Transverse colon (tissue), 4 donors: ENCODE measurements around the gene TMEM97. TPM values are rescaled to one million over a fixed set of nuclear protein-coding genes. Genes with fewer than 3 reads are reported as not detected.

Experiments
- DNase-seq: peaks from one replicate; pipeline ENCODE4 v3.0.0-alpha.2; 2019
- H3K27ac ChIP-seq, 4 donors: fragments of 200-600 bp; sonication (generic); 2 replicates each; pipeline ENCODE4 v1.5.1; 2016 to 2018; ENCODE audit warnings: inconsistent platforms in 4 of 4
- H3K27me3 ChIP-seq: fragments of 200-600 bp; sonication (generic); 2 replicates; pipeline ENCODE4 v1.5.1; 2017; ENCODE audit warnings: inconsistent platforms
- H3K36me3 ChIP-seq, 4 donors: fragments of 200-600 bp; sonication (generic); 2 replicates each; pipeline ENCODE4 v1.5.1; 2017 to 2019; ENCODE audit warnings: inconsistent platforms in 4 of 4
- H3K4me1 ChIP-seq, 4 donors: fragments of 200-600 bp; sonication (generic); 2 replicates each; pipeline ENCODE4 v1.5.1; 2017 to 2020; ENCODE audit warnings: inconsistent platforms in 4 of 4
- H3K4me3 ChIP-seq, 4 donors: fragments of 200-600 bp; sonication (generic); 1 replicate in 1 of 4; 2 replicates in 3 of 4; pipeline versions ENCODE4 v1.5.1 to v1.6.1; 2017 to 2019; ENCODE audit warnings: inconsistent platforms in 4 of 4
- H3K9me3 ChIP-seq, 2 donors: fragments of 200-600 bp; sonication (generic); 2 replicates each; pipeline ENCODE4 v1.5.1; 2017 to 2019; ENCODE audit warnings: inconsistent platforms in 2 of 2
- EP300 ChIP-seq: sonication (generic); formaldehyde crosslinking; IDR thresholded peaks from one replicate; pipeline ENCODE4 v1.6.1; 2017; ENCODE audit warnings: antibody characterized with exemption, low read depth
- POLR2A ChIP-seq: fragments of 450-650 bp; IDR thresholded peaks from one replicate; pipeline ENCODE4 v1.6.1; 2016; ENCODE audit warnings: antibody characterized with exemption, mild to moderate bottlenecking, moderate library complexity
- POLR2AphosphoS5 ChIP-seq, 3 donors: sonication (generic); formaldehyde crosslinking; IDR thresholded peaks; one replicate each; pipeline ENCODE4 v1.6.1; 2016; ENCODE audit warnings: antibody characterized with exemption in 3 of 3
- WGBS, 2 donors: methylation state at CpG; one replicate each; pipeline ENCODE4 v1.1.5; 2018; ENCODE audit warnings: low coverage in 1 of 2; 5-methylcytosine and 5-hydroxymethylcytosine counted together
- in situ Hi-C, 4 donors: fragments of 200-750 bp; cut with MboI; loops; one replicate each; pipeline versions ENCODE4 v1.15.0 to v1.15.1; 2017; ENCODE audit warnings: low sequenced_read_pairs in 3 of 4, low pct_ligation_motif_present in 1 of 4, low pct_unique_long_range_greater_than_20kb in 1 of 4
- intact Hi-C: fragments of 100-400 bp; cut with DNase I; formaldehyde crosslinking; loops from one replicate; pipeline ENCODE4 v1.15.1; 2023; ENCODE audit warnings: low total_unique reads
- total RNA-seq, 4 donors: library from RNA; depleted of rRNA; stranded (reverse); fragments of >200 nt; gene quantifications; one replicate each; pipeline ENCODE4 v1.1.0, GENCODE V29; 2016
- TF ChIP-seq, protein P1 (sequence below), 5 experiments: fragments of 200-600 bp in 3 of 5; fragments of 450-650 bp in 2 of 5; sonication (generic) in 3 of 5; IDR thresholded peaks; 1 replicate in 2 of 5; 2 replicates in 3 of 5; pipeline ENCODE4 v1.5.1; 2016 to 2017; ENCODE audit warnings: antibody characterized with exemption in 5 of 5, inconsistent platforms in 3 of 5, mild to moderate bottlenecking in 2 of 5, moderate library complexity in 1 of 5

Gene TMEM97
- total RNA-seq, 4 donors from 2014 or later = 4.5 to 57.7 (median 8.9) TPM; not detected in 1

DNA sequence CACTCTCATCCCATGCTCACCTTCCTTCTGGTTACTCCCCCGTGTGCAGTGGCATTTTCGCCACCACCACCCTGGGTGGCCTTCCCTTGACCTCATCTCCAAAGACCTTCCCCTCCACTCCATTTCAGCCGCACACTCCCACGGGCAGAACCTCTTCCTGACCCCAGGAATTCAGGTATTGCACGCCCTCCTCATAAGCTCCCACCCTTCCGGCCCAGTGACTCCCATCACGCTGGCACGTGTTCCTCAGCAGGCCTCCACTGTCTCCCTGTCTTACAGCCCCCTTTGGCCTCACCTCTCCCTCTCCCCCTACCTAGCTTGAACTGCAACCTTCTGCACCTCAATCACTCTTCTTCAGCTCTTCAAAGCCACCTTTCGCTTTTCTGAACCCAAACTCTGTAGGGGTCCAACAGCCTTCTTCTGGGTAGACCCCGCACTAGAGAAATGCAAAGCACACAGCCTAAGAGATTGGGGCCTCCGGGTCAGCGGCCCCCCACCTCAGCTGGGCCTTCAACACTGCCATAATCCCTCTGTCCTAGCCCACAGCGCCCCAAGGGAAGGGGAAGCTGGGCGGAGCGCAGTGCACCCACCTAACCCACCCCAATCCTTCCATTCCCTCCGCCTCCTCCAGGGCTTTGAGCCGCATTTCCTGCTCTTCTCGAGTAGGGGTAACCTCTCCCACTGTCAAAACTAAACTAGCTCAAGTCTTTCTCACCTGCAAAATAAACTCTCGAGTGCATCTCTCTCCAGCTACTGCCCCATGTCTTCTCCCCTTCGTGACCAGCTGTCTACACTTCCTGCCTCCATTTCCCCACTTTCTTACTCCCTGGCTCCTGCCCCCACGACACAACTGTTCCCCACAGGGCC is 1.7 kb upstream of the TMEM97 start:
- Histone ChIP-seq H3K4me1 (peaks cover 7 to 23% (median 19%) of the 10 kb centered on the region in 4 donors), H3K36me3 (no peaks in the 10 kb centered on the region), H3K27ac (no peak overlapping the region), H3K27me3 (no peaks in the 10 kb centered on the region), H3K4me3 (no peak overlapping the region), H3K9me3 (no peaks in the 10 kb centered on the region)
- in situ Hi-C loops = no loop called here
- DNase-seq = no peak
- TF ChIP-seq EP300 (no peak), POLR2AphosphoS5 (IDR thresholded peaks at IDR 0.05) (no peak), POLR2A (no peak)
- TF ChIP-seq, protein P1, sequence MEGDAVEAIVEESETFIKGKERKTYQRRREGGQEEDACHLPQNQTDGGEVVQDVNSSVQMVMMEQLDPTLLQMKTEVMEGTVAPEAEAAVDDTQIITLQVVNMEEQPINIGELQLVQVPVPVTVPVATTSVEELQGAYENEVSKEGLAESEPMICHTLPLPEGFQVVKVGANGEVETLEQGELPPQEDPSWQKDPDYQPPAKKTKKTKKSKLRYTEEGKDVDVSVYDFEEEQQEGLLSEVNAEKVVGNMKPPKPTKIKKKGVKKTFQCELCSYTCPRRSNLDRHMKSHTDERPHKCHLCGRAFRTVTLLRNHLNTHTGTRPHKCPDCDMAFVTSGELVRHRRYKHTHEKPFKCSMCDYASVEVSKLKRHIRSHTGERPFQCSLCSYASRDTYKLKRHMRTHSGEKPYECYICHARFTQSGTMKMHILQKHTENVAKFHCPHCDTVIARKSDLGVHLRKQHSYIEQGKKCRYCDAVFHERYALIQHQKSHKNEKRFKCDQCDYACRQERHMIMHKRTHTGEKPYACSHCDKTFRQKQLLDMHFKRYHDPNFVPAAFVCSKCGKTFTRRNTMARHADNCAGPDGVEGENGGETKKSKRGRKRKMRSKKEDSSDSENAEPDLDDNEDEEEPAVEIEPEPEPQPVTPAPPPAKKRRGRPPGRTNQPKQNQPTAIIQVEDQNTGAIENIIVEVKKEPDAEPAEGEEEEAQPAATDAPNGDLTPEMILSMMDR (IDR thresholded peaks at IDR 0.05) = no peak
- intact Hi-C loops = no loop called here
- WGBS, 2 donors = 75 to 88% methylated on average over 5 to 21 of the region's 21 CpGs

DNA sequence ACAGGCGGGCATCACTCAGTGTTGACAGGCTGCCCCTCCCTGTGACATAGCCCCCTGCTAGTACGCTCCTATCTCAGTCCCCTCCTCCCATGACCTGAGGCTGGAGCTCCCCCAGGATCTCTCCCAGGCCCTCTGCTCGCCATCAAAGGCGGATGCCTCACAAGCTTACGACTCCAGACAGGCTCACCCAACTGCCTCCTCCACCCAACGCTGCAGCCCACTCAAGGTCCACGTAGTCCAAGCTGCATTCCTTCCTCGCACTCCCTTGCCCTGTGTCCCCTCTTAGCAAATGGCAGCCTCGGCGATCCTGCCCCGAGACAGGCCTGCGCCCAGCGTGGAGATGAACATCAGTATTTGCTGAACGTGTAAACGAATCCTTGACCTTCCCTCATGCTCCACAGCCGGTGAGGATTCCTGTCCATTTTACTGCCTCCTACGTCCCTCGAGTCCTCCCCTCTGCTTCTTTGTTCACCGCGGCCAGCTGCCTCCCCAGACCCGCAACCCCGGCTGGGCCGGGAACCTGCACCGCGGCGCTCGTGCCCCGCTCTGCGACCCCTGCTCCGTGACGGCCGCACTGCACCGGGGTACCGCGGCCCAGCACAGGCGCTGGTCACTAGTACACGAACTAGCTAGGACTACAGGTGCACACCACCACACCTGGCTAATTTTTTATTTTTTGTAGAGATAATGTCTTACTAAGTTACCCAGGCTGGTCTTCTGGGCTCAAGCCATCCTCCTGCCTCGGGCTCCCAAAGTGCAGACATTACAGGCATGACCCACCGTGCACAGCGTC is 838 bp upstream of the TMEM97 start:
- in situ Hi-C loops (no loop called here), intact Hi-C loops (no loop called here)

DNA sequence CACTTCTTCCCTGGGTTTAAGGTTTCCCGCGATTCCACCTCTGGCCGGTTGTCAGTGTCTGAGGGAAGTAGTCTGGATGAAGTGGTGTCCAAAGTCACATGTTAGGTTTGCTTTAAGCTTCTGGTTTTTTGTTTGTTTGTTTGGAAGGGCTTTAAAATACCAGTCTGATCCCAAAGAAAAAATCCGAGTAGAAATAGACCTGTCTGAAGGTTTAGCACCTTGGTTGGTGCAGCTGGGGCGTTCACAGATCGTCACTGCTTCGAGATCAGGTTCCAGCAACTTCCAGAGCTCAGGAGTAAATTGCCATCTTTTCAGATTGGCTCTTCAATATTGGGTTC is 567 bp downstream of the TMEM97 start:
- Histone ChIP-seq H3K4me1 (peaks cover 7 to 28% (median 19%) of the 10 kb centered on the region in 4 donors), H3K36me3 (no peaks in the 10 kb centered on the region), H3K27me3 (no peaks in the 10 kb centered on the region), H3K4me3 (peak overlapping the region; percentile 50 to 64 (median 56)), H3K9me3 (no peaks in the 10 kb centered on the region), H3K27ac (peak overlapping the region; percentile 69 to 82 (median 80))
- no peak for DNase-seq
- in situ Hi-C loops (no loop called here), intact Hi-C loops (no loop called here)
- TF ChIP-seq, protein P1 (IDR thresholded peaks at IDR 0.05) = no peak
- WGBS, 2 donors = 3 to 4% methylated on average over 5 to 7 of the region's 7 CpGs

More for the DNA sequence above, 838 bp upstream of the TMEM97 start:
- no peaks in the 10 kb centered on the region for H3K9me3 ChIP-seq
- 16% methylated on average over 36 of the region's 40 CpGs; no CpG with 5 or more reads in 1 of the 2 donors for WGBS, 2 donors
- no peak for DNase-seq
- TF ChIP-seq POLR2A = no peak
- TF ChIP-seq POLR2AphosphoS5 (IDR thresholded peaks at IDR 0.05) = no peak
- TF ChIP-seq, protein P1 (IDR thresholded peaks at IDR 0.05) = no peak
- TF ChIP-seq EP300 = no peak
- H3K27ac ChIP-seq = peak overlapping the region; percentile 31 to 82 (median 80)
- peak overlapping the region; percentile 19 to 64 (median 56) for H3K4me3 ChIP-seq
- no peaks in the 10 kb centered on the region for H3K27me3 ChIP-seq
- H3K36me3 ChIP-seq = no peaks in the 10 kb centered on the region
- peaks cover 7 to 23% (median 19%) of the 10 kb centered on the region in 4 donors for H3K4me1 ChIP-seq
